GM18505 (cell line): ENCODE data around the gene XRCC3.
A peak's percentile ranks its signal among the peaks of the same experiment; 100 is the strongest.

ENCODE experiments used
- ATAC-seq: cut with Tn5 transposase; IDR thresholded peaks from one replicate; pipeline ENCODE4 v1.9.1; 2021; ENCODE audit not compliant: unreplicated experiment
- POLR2A ChIP-seq: IDR thresholded peaks from 4 replicates; pipeline ENCODE4 v1.6.1; 2011; ENCODE audit warnings: borderline replicate concordance; ENCODE audit not compliant: insufficient read depth, insufficient read length; ENCODE audit errors: extremely low read depth

XRCC3 gene

GRCh38 chr14:103725739-103726395 lies 10.6 kb upstream of the XRCC3 start:
- ATAC-seq: no peak
- no peak for TF ChIP-seq POLR2A

- no peak for ATAC-seq
- TF ChIP-seq POLR2A: no peak
These were observed 9.9 kb upstream of the XRCC3 start for GRCh38 chr14:103725001-103725682.

- no peak for ATAC-seq
- no peak for TF ChIP-seq POLR2A
These were observed 8.9 kb upstream of the XRCC3 start for GRCh38 chr14:103724116-103724515.

GRCh38 chr14:103723748-103724081 lies 8.5 kb upstream of the XRCC3 start:
- no peak for ATAC-seq
- TF ChIP-seq POLR2A: no peak

- no peak for ATAC-seq
- TF ChIP-seq POLR2A: no peak
These were observed 6.3 kb upstream of the XRCC3 start for GRCh38 chr14:103721334-103722120.

GRCh38 chr14:103719751-103720150 lies 4.5 kb upstream of the XRCC3 start:
- TF ChIP-seq POLR2A: no peak
- no peak for ATAC-seq

- no peak for TF ChIP-seq POLR2A
- no peak for ATAC-seq
These were observed 3.3 kb upstream of the XRCC3 start for GRCh38 chr14:103718572-103718971.

- ATAC-seq: no peak
These were observed 1.7 kb upstream of the XRCC3 start for GRCh38 chr14:103716899-103717411.

GRCh38 chr14:103716091-103716801 lies 995 bp upstream of the XRCC3 start:
- TF ChIP-seq POLR2A: no peak
- peak; percentile 3 for ATAC-seq

More at GRCh38 chr14:103716899-103717411, 1.7 kb upstream of the XRCC3 start:
- no peak for TF ChIP-seq POLR2A

- no peak for TF ChIP-seq POLR2A
- no peak for ATAC-seq
These were observed 1.1 kb downstream of the XRCC3 start for GRCh38 chr14:103714063-103714724.

GRCh38 chr14:103713304-103714062 lies 1.8 kb downstream of the XRCC3 start:
- ATAC-seq: no peak
- no peak for TF ChIP-seq POLR2A
